ENCODE data around the gene DCAF4. TPM values are rescaled to one million over a fixed set of nuclear protein-coding genes. Genes with fewer than 3 reads are reported as not detected.

Gene DCAF4
- total RNA-seq, 3 donors from 2014 or later (not counting 1 experiment from before 2014, with no cell fraction given): 4.6 to 18.6 (median 16.5) TPM

- H3K27me3 Mint-ChIP-seq (ENCODE audit: low read depth in 2 of 2): no peaks in the 10 kb centered on the region
- TF ChIP-seq CTCF (IDR thresholded peaks at IDR 0.05): no peak
- H3K4me1 Mint-ChIP-seq: peaks cover 6 to 13% of the 10 kb centered on the region in 2 donors
- peaks cover 7% of the 10 kb centered on the region for H3K4me1 ChIP-seq (ENCODE audit: control insufficient read depth, insufficient read depth, low read length)
- H3K27ac Mint-ChIP-seq: no peak overlapping the region
- no peak for DNase-seq
- H3K4me3 Mint-ChIP-seq: no peak overlapping the region
- H3K27me3 ChIP-seq (ENCODE audit: control insufficient read depth, insufficient read depth, low read length): no peaks in the 10 kb centered on the region
- ATAC-seq: no peak
- H3K36me3 ChIP-seq (ENCODE audit: control insufficient read depth, insufficient read depth, low read length): peaks cover 48% of the 10 kb centered on the region
- WGBS (ENCODE audit: insufficient coverage): 95% methylated on average over 12 of the region's 12 CpGs
- H3K27ac ChIP-seq (ENCODE audit: low read length): no peak overlapping the region
- no peak overlapping the region for H3K4me3 ChIP-seq (ENCODE audit: low read length)
- no peaks in the 10 kb centered on the region for H3K9me3 ChIP-seq (ENCODE audit: control insufficient read depth, insufficient read depth, low read length)
- intact Hi-C loops (cut with micrococcal nuclease): no loop called here
- peaks cover 5% of the 10 kb centered on the region for H3K36me3 Mint-ChIP-seq
- no peaks in the 10 kb centered on the region for H3K9me3 Mint-ChIP-seq
These were observed 15.2 kb downstream of the DCAF4 start for GRCh38 chr14:72941286-72941985.

DNA sequence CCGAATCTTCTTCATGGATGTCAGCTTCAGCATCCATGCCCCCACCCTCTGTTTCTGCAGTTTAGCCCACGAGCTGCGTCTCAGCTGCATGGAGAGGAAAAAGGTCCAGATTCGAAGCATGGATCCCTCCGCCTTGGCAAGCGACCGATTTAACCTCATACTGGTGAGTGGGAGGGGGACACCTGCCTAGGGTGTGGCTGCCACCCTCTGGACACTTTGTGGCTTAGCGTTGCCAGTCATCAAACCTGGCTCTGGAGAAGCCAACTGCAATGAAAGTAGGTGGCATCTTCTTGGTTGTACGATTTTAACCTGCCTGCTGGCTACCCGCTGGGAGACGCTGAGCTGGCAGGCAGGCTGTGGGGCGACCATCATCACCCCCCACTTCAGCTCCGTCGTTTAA, 16.7 kb downstream of the DCAF4 start:
- WGBS (ENCODE audit: insufficient coverage): 96% methylated on average over 14 of the region's 14 CpGs
- intact Hi-C loops (cut with micrococcal nuclease): no loop called here
- H3K27ac ChIP-seq (ENCODE audit: low read length): no peak overlapping the region
- H3K4me3 ChIP-seq (ENCODE audit: low read length): no peak overlapping the region
- TF ChIP-seq CTCF (IDR thresholded peaks at IDR 0.05): no peak
- ATAC-seq: no peak
- Mint-ChIP-seq H3K27me3 (ENCODE audit: low read depth in 2 of 2) (no peaks in the 10 kb centered on the region), H3K36me3 (peaks cover 5% of the 10 kb centered on the region), H3K9me3 (no peaks in the 10 kb centered on the region), H3K27ac (no peak overlapping the region), H3K4me1 (peaks cover 0 to 2% of the 10 kb centered on the region in 2 donors), H3K4me3 (no peak overlapping the region)
- H3K9me3 ChIP-seq (ENCODE audit: control insufficient read depth, insufficient read depth, low read length): no peaks in the 10 kb centered on the region
- peaks cover under 1% of the 10 kb centered on the region for H3K4me1 ChIP-seq (ENCODE audit: control insufficient read depth, insufficient read depth, low read length)
- H3K27me3 ChIP-seq (ENCODE audit: control insufficient read depth, insufficient read depth, low read length): no peaks in the 10 kb centered on the region
- DNase-seq: no peak
- H3K36me3 ChIP-seq (ENCODE audit: control insufficient read depth, insufficient read depth, low read length): peaks cover 49% of the 10 kb centered on the region

GRCh38 chr14:72943876-72944430, 17.7 kb downstream of the DCAF4 start:
- H3K9me3 Mint-ChIP-seq: no peaks in the 10 kb centered on the region
- WGBS (ENCODE audit: insufficient coverage): 87% methylated on average over 10 of the region's 13 CpGs
- no peak for TF ChIP-seq CTCF (IDR thresholded peaks at IDR 0.05)
- H3K27me3 Mint-ChIP-seq (ENCODE audit: low read depth in 2 of 2): no peaks in the 10 kb centered on the region
- H3K27ac Mint-ChIP-seq: no peak overlapping the region
- Histone ChIP-seq H3K9me3 (ENCODE audit: control insufficient read depth, insufficient read depth, low read length) (no peaks in the 10 kb centered on the region), H3K36me3 (ENCODE audit: control insufficient read depth, insufficient read depth, low read length) (peaks cover 43% of the 10 kb centered on the region), H3K4me3 (ENCODE audit: low read length) (no peak overlapping the region), H3K27me3 (ENCODE audit: control insufficient read depth, insufficient read depth, low read length) (no peaks in the 10 kb centered on the region), H3K27ac (ENCODE audit: low read length) (no peak overlapping the region), H3K4me1 (ENCODE audit: control insufficient read depth, insufficient read depth, low read length) (no peaks in the 10 kb centered on the region)
- peaks cover 5% of the 10 kb centered on the region for H3K36me3 Mint-ChIP-seq
- DNase-seq (no peak), ATAC-seq (no peak)
- intact Hi-C loops (cut with micrococcal nuclease): no loop called here
- no peaks in the 10 kb centered on the region for H3K4me1 Mint-ChIP-seq
- H3K4me3 Mint-ChIP-seq: no peak overlapping the region
